HCT116 (cell line): ENCODE results near the gene INPP5D.

Experiments used
- ATF3 ChIP-seq: IDR thresholded peaks from 2 replicates; pipeline ENCODE4 v1.6.1; 2012
- CEBPB ChIP-seq: IDR thresholded peaks from 2 replicates; pipeline ENCODE4 v1.6.1; 2012; ENCODE audit warnings: low read depth
- CTCF ChIP-seq, 3 experiments: fragments of 200-600 bp in 1 of 3; sonication (generic) in 1 of 3; IDR thresholded peaks in 2 of 3; conservative IDR thresholded peaks in 1 of 3; 2 replicates each; pipeline ENCODE4 v1.5.1; 2012 to 2017; ENCODE audit warnings: low read depth in 2 of 3, low read length in 2 of 3, antibody characterized with exemption in 1 of 3, borderline replicate concordance in 1 of 3, control low read depth in 1 of 3, mild to moderate bottlenecking in 1 of 3, mixed read lengths in 1 of 3, mixed run types in 1 of 3, moderate library complexity in 1 of 3; ENCODE audit not compliant: insufficient read depth in 1 of 3
- EZH2 ChIP-seq: fragments of 200-600 bp; sonication (generic); IDR thresholded peaks from 2 replicates; pipeline ENCODE4 v1.6.1; 2017; ENCODE audit warnings: antibody characterized with exemption, mixed run types
- JUND ChIP-seq: IDR thresholded peaks from 2 replicates; pipeline ENCODE4 v1.6.1; 2012
- MAX ChIP-seq: IDR thresholded peaks from 2 replicates; pipeline ENCODE4 v1.6.1; 2012
- POLR2A ChIP-seq: IDR thresholded peaks from 2 replicates; pipeline ENCODE4 v1.7.0; 2011; ENCODE audit warnings: borderline replicate concordance; ENCODE audit not compliant: insufficient read depth, insufficient read length; ENCODE audit errors: extremely low read depth
- POLR2AphosphoS5 ChIP-seq: IDR thresholded peaks from 2 replicates; pipeline ENCODE4 v1.6.1; 2011; ENCODE audit warnings: mild to moderate bottlenecking, low read depth, low read length, moderate library complexity
- RAD21 ChIP-seq: IDR thresholded peaks from 2 replicates; pipeline ENCODE4 v1.6.1; 2012; ENCODE audit warnings: low read depth, mild to moderate bottlenecking
- REST ChIP-seq: IDR thresholded peaks from 2 replicates; pipeline ENCODE4 v1.6.1; 2012; ENCODE audit warnings: low read depth
- SP1 ChIP-seq: IDR thresholded peaks from 2 replicates; pipeline ENCODE4 v1.6.1; 2012; ENCODE audit warnings: low read depth
- TCF7L2 ChIP-seq: IDR thresholded peaks from 2 replicates; pipeline ENCODE4 v1.7.0; 2011; ENCODE audit warnings: borderline replicate concordance, inconsistent platforms; ENCODE audit not compliant: insufficient read depth, insufficient read length; ENCODE audit errors: extremely low read depth
- YY1 ChIP-seq: IDR thresholded peaks from 2 replicates; pipeline ENCODE4 v1.6.1; 2011; ENCODE audit warnings: low read length, low read depth, moderate library complexity, mild to moderate bottlenecking; ENCODE audit not compliant: insufficient replicate concordance; ENCODE audit errors: extremely low read depth
- ZFX ChIP-seq: fragments of 450-650 bp; IDR thresholded peaks from 2 replicates; pipeline ENCODE4 v1.6.1; 2017

GRCh38 chr2:233080836-233081229 is 20.7 kb downstream of the INPP5D start:
- no peak for TF ChIP-seq CTCF (IDR thresholded peaks at IDR 0.05 in 2 of 3, conservative IDR thresholded peaks at IDR 0.05 in 1 of 3; ENCODE audit: borderline replicate concordance in 1 of 3, insufficient read depth in 1 of 3, low read depth in 2 of 3, low read length in 2 of 3)
- TF ChIP-seq POLR2A = no peak
- no peak for TF ChIP-seq YY1
- no peak for TF ChIP-seq TCF7L2
- no peak for TF ChIP-seq SP1
- no peak for TF ChIP-seq MAX
- TF ChIP-seq JUND = no peak
- TF ChIP-seq REST = no peak
- TF ChIP-seq POLR2AphosphoS5 = no peak
- no peak for TF ChIP-seq EZH2
- TF ChIP-seq CEBPB = no peak
- TF ChIP-seq ATF3 = no peak
- TF ChIP-seq RAD21 = no peak
- no peak for TF ChIP-seq ZFX
